ENCODE measurements around the gene PALS1.
"Not testable (repeated sequence)": the region's sequence is repeated elsewhere in the genome, so short reads cannot be mapped to it uniquely, and the experiment has no call there.

PALS1 gene

GRCh38 chr14:67260965-67261364 lies 19.7 kb downstream of the PALS1 start:
- DNase-seq, result no peak

DNA sequence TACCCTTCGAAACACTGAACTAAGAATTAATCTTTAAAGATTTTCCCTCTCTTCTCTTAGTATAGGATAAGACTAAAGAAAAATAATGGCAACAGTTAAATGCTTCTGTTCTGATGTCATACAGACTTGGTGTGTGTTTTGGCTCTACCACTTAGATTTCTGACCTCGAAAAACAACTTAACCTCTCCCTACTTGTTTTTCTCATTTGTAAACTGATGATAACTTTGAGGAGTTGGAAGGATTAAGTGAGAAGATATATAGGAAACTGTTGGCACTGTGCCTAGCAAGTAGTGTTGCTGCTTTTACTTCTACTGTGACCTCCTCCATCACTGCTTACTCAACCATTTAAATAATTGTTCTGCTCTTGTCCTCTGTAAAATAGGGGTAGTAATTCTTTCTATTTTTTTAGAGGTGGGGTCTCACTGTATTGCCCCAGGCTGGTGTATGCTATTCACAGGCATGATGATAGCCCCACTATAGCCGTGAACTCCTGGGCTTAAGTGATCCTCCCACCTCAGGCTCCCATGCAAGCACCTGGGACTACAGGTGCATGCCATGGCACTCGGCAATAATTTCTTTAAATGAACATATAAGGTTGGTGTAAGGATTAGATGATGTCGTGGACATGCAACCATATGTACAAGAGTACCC lies 22.4 kb downstream of the PALS1 start:
- DNase-seq, result no peak

DNA sequence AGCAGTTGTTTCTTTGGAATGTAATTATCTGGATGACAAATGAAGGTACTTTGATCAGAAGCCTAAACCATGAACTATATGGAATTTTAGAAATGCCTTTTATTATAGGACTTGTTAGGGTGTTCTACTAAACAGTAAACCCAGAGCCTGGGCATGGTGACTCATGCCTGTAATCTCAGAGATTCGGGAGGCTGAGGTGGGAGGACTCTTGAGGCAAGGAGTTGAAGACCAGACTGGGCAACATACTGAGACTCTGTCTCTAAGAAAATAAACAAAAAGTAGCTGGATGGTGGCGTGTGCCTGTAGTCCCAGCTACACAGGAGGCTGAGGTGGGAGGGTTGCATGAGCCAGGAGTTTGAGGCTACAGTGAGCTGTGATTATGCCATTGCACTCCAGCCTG lies 23.9 kb downstream of the PALS1 start:
- no peak for DNase-seq

DNA sequence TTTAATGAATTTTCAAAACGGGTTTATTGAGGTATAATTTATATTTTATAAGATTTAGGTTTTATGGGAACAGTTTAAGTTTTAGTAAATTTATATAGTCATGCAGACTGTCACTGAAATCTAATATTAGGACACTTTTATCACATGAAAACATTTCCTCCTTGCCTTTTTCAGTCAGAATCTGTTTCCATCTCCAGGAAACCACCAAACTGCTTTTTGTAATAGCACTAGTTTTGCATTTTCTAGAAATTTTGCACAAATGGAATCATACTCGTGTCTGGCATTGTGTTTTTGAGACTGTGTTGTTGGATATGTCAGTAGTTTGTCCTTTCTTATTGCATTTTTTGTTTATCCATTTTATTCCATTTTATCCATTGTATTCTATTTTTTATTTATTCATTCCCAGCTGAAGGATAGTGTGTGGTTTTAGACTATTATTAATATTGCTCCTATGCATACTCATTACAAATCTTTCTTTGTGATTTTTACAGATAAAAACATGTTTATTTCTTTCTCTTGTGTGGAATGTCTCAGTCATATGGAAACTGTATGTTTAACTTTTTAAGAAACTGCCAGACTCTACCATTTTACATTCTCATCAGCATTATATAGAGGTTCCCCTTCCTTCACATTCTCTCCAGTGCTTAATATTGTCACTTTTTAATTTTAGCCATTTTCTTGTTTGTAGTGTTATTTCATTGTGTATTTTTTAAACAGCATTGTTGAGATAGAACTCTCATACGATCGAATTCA lies 26.5 kb downstream of the PALS1 start:
- no peak for DNase-seq

- DNase-seq, result no peak
Observed at GRCh38 chr14:67268426-67269150, 27.4 kb downstream of the PALS1 start.

GRCh38 chr14:67269298-67270060 lies 28.2 kb downstream of the PALS1 start:
- DNase-seq, result peak in 1 of 2 experiments; percentile 37

- no peak for DNase-seq
Observed at GRCh38 chr14:67270145-67270753, 29.0 kb downstream of the PALS1 start.

GRCh38 chr14:67270933-67271332 lies 29.7 kb downstream of the PALS1 start:
- DNase-seq, result no peak

- not testable (repeated sequence) for DNase-seq
Observed at GRCh38 chr14:67273281-67273680, 32.0 kb downstream of the PALS1 start.

- no peak for DNase-seq
Observed at GRCh38 chr14:67276131-67276530, 34.9 kb downstream of the PALS1 start.

DNA sequence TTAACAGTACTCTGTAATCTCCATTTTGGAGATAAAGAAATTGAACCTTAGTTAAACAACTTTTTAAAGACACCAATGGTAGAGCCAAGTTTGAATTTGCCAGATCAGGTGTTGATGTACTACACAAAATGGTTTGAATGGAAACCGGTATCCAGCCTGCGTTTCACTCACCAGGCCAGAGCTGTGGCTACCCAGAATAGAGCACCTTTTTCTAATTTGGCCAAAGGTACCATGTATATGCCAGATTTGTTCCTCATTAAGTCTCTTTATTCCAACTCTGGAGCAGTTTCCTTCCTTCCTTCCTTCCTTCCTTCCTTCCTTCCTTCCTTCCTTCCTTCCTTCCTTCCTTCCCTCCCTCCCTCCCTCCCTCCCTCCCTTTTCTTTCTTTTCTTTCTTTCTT lies 39.3 kb downstream of the PALS1 start:
- no peak for DNase-seq

DNA sequence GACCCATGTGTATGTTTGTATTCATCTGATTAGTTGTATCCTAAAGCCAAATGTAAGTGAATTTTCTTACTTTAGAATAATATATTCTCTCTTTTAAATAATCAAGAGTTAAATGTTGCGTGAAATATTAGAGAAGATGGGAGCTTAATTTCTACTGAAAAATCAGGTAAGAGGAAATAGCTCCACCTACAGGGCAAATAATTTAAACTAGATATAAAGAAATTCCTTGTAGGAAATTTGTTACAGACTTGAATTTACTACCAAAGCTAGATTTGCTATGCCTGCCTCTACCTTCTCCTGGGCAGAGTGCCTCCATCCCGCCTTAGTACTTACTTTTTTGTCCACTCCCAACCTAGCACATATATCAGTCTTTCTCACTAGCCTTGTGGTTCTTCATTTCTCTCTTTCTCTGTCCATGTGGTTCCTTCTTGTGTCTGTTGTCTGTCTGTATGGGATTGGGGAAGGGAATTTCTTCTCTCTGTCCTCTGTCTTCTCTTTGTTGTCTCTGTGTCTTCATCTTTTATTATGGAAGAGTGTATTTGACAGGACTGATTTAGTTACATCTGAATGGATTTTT lies 44.7 kb downstream of the PALS1 start:
- peak in 1 of 2 experiments; percentile 69 for DNase-seq

Data from SW 1271 (cell line).